Measurements from ENCODE around the gene SSBP1.

The SSBP1 gene

DNA sequence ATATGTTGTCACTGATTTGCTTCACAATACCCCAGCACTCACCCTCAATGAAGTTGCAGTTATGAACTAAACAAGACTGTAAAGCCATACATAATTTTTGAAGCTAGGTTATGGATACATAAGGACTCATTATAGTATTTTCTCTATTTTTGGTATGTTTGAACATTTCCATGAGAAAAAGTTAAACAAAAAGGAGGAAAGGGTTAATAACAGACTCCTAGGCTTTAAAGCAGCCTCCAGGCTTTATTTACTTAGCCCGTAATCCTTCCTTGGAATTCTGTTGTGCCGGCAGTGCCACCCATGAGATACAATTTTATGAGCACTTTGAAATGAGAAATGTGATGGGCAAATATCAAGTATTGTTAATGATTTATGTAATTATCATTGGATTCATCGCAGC, 34.0 kb upstream of the SSBP1 start:
- Histone ChIP-seq H3K4me3 (ENCODE audit: low read length, poor library complexity, severe bottlenecking) (no peak overlapping the region), H3K9ac (ENCODE audit: low read depth, low read length, poor library complexity, severe bottlenecking) (no peak overlapping the region), H4K20me1 (ENCODE audit: insufficient read depth, low read length, poor library complexity, severe bottlenecking) (peaks cover 7% of the 10 kb centered on the region), H3K4me1 (ENCODE audit: insufficient read depth, low read length, poor library complexity, severe bottlenecking) (peaks cover 21% of the 10 kb centered on the region), H3K27me3 (ENCODE audit: insufficient read depth, low read length, poor library complexity, severe bottlenecking) (no peaks in the 10 kb centered on the region), H2AFZ (ENCODE audit: low read length) (no peak overlapping the region), H3K4me2 (ENCODE audit: low read depth, low read length, poor library complexity, severe bottlenecking) (no peak overlapping the region), H3F3A (ENCODE audit: low read depth) (no peaks in the 10 kb centered on the region), H3K9me3 (ENCODE audit: insufficient read depth, low read depth, low read length) (no peaks in the 10 kb centered on the region), H3K9me2 (replicated peaks; ENCODE audit: low read depth, low read length) (no peaks in the 10 kb centered on the region), H3K36me3 (ENCODE audit: insufficient read depth, low read length) (no peaks in the 10 kb centered on the region), H3K79me2 (ENCODE audit: insufficient read depth, low read length) (peaks cover 15% of the 10 kb centered on the region; the same call in 1 of the 2 replicates)
- TF ChIP-seq, protein P1, sequence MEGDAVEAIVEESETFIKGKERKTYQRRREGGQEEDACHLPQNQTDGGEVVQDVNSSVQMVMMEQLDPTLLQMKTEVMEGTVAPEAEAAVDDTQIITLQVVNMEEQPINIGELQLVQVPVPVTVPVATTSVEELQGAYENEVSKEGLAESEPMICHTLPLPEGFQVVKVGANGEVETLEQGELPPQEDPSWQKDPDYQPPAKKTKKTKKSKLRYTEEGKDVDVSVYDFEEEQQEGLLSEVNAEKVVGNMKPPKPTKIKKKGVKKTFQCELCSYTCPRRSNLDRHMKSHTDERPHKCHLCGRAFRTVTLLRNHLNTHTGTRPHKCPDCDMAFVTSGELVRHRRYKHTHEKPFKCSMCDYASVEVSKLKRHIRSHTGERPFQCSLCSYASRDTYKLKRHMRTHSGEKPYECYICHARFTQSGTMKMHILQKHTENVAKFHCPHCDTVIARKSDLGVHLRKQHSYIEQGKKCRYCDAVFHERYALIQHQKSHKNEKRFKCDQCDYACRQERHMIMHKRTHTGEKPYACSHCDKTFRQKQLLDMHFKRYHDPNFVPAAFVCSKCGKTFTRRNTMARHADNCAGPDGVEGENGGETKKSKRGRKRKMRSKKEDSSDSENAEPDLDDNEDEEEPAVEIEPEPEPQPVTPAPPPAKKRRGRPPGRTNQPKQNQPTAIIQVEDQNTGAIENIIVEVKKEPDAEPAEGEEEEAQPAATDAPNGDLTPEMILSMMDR (conservative IDR thresholded peaks at IDR 0.05; ENCODE audit: low read length) = no peak
- no peak for TF ChIP-seq EZH2phosphoT487 (IDR thresholded peaks at IDR 0.05; ENCODE audit: borderline replicate concordance)

DNA sequence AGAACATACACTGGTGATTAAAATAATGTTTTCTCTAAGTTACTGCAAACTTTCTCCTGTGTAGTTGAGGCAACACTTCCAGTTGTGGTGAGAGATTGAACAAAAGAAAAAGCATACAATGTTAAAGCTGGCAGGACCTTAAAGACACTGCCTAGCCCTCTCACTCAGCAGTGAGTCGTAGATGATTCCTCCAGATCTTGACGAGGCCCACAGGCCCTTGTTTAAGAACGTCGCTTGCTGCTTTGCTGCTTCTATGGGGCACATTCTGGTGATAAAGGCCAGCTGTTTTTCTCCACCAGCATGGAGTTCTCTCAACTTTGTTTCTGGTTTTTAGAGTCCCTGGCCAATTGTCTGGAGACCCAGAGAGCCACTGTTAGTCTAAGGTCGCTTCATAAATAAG, 33.4 kb upstream of the SSBP1 start:
- Histone ChIP-seq H4K20me1 (ENCODE audit: insufficient read depth, low read length, poor library complexity, severe bottlenecking) (peaks cover 6% of the 10 kb centered on the region), H3K9ac (ENCODE audit: low read depth, low read length, poor library complexity, severe bottlenecking) (no peak overlapping the region), H3K4me3 (ENCODE audit: low read length, poor library complexity, severe bottlenecking) (no peak overlapping the region), H3K9me3 (ENCODE audit: insufficient read depth, low read depth, low read length) (no peaks in the 10 kb centered on the region), H3K36me3 (ENCODE audit: insufficient read depth, low read length) (no peaks in the 10 kb centered on the region), H3F3A (ENCODE audit: low read depth) (no peaks in the 10 kb centered on the region), H2AFZ (ENCODE audit: low read length) (no peak overlapping the region), H3K27me3 (ENCODE audit: insufficient read depth, low read length, poor library complexity, severe bottlenecking) (no peaks in the 10 kb centered on the region), H3K9me2 (replicated peaks; ENCODE audit: low read depth, low read length) (no peaks in the 10 kb centered on the region), H3K4me1 (ENCODE audit: insufficient read depth, low read length, poor library complexity, severe bottlenecking) (peaks cover 17% of the 10 kb centered on the region), H3K4me2 (ENCODE audit: low read depth, low read length, poor library complexity, severe bottlenecking) (no peak overlapping the region), H3K79me2 (ENCODE audit: insufficient read depth, low read length) (peaks cover 13% of the 10 kb centered on the region; the same call in 1 of the 2 replicates)
- TF ChIP-seq, protein P1 (conservative IDR thresholded peaks at IDR 0.05; ENCODE audit: low read length) = no peak
- no peak for TF ChIP-seq EZH2phosphoT487 (IDR thresholded peaks at IDR 0.05; ENCODE audit: borderline replicate concordance)

DNA sequence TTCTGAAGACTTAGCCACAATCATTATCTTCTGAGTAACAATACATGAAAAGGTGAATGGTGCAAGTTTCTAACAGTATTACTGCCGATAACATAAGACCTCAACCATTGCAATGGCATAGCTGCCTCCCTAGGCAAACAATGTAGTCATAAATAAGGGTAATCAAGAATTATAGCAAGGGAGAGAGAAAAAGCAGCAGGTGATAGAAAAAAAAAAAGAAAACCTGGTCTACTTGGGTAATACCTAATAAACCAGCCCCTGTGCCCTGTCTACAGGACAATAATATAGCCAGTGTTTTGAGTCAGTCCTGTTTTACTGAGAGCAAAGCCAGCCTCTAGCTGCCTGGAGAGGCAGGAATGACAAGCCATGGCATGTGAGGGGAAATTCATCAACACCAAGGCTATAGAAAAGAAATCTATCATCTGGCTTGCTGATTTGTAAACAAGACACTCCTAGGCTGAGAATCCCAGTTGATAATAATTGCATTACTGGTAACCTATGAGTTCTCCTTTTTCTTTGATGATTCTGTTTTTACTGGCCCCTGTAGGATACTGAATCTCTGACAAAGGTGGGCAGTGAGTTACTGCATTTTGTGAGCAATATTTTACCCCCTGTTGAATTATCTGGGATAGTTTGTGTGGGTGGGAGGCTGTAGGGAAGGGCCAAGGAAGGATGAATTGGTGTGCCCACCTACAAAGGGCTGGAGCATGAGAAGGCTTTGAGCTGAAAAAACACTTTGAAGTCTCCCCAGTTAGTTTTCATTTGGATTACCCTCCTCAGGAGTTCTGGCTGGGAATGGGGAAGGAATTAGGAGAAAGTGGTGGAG, 31.7 kb upstream of the SSBP1 start:
- Histone ChIP-seq H3K27me3 (ENCODE audit: insufficient read depth, low read length, poor library complexity, severe bottlenecking) (no peaks in the 10 kb centered on the region), H3K9me3 (ENCODE audit: insufficient read depth, low read depth, low read length) (no peaks in the 10 kb centered on the region), H4K20me1 (ENCODE audit: insufficient read depth, low read length, poor library complexity, severe bottlenecking) (no peaks in the 10 kb centered on the region), H3K4me3 (ENCODE audit: low read length, poor library complexity, severe bottlenecking) (no peak overlapping the region), H3F3A (ENCODE audit: low read depth) (no peaks in the 10 kb centered on the region), H3K36me3 (ENCODE audit: insufficient read depth, low read length) (no peaks in the 10 kb centered on the region), H3K9me2 (replicated peaks; ENCODE audit: low read depth, low read length) (no peaks in the 10 kb centered on the region), H3K4me1 (ENCODE audit: insufficient read depth, low read length, poor library complexity, severe bottlenecking) (peaks cover 6% of the 10 kb centered on the region), H3K79me2 (ENCODE audit: insufficient read depth, low read length) (no peaks in the 10 kb centered on the region), H3K9ac (ENCODE audit: low read depth, low read length, poor library complexity, severe bottlenecking) (no peak overlapping the region), H3K4me2 (ENCODE audit: low read depth, low read length, poor library complexity, severe bottlenecking) (no peak overlapping the region), H2AFZ (ENCODE audit: low read length) (no peak overlapping the region)
- TF ChIP-seq, protein P1 (conservative IDR thresholded peaks at IDR 0.05; ENCODE audit: low read length) = no peak
- no peak for TF ChIP-seq EZH2phosphoT487 (IDR thresholded peaks at IDR 0.05; ENCODE audit: borderline replicate concordance)
